HepG2 (cell line): ENCODE measurements around the gene SEMA3E. TPM values are rescaled to one million over a fixed set of nuclear protein-coding genes. Genes with fewer than 3 reads are reported as not detected.

Source experiments
- ATF3 ChIP-seq: sonication (generic); formaldehyde crosslinking; IDR thresholded peaks from 2 replicates; pipeline ENCODE4 v1.4.0; 2020; ENCODE audit warnings: missing genetic modification reagents
- HDAC2 ChIP-seq: sonication (generic); formaldehyde crosslinking; IDR thresholded peaks from 2 replicates; pipeline ENCODE4 v1.4.0; 2020; ENCODE audit warnings: missing genetic modification reagents
- LCORL ChIP-seq, 2 experiments: fragments of 450-650 bp in 1 of 2; sonication (generic) in 1 of 2; formaldehyde crosslinking in 1 of 2; IDR thresholded peaks; 2 replicates each; pipeline versions ENCODE4 v1.5.0 to v1.6.1; 2017 to 2020; ENCODE audit warnings: antibody characterized with exemption in 1 of 2, missing genetic modification reagents in 1 of 2
- NCOR1 ChIP-seq: fragments of 200-600 bp; sonication (generic); IDR thresholded peaks from 2 replicates; pipeline ENCODE4 v1.7.0; 2017; ENCODE audit warnings: antibody characterized with exemption, low read length, borderline replicate concordance
- SMAD3 ChIP-seq: sonication (generic); formaldehyde crosslinking; IDR thresholded peaks from 2 replicates; pipeline ENCODE4 v1.4.0; 2020; ENCODE audit warnings: missing genetic modification reagents
- STAT5B ChIP-seq: sonication (generic); formaldehyde crosslinking; IDR thresholded peaks from 2 replicates; pipeline ENCODE4 v1.4.0; 2020; ENCODE audit warnings: missing genetic modification reagents
- ZBTB2 ChIP-seq: sonication (generic); formaldehyde crosslinking; IDR thresholded peaks from 2 replicates; pipeline ENCODE4 v1.8.0; 2022; ENCODE audit warnings: low read depth, missing genetic modification reagents
- ZNF441 ChIP-seq: sonication (generic); formaldehyde crosslinking; IDR thresholded peaks from 2 replicates; pipeline ENCODE4 v1.7.0; 2021; ENCODE audit warnings: missing genetic modification reagents, borderline replicate concordance
- ZNF557 ChIP-seq: sonication (generic); formaldehyde crosslinking; IDR thresholded peaks from 2 replicates; pipeline ENCODE4 v1.4.0; 2020; ENCODE audit warnings: missing genetic modification reagents
- ZNF703 ChIP-seq: sonication (generic); formaldehyde crosslinking; IDR thresholded peaks from 2 replicates; pipeline ENCODE4 v1.5.1; 2020; ENCODE audit warnings: missing genetic modification reagents, mild to moderate bottlenecking, moderate library complexity, borderline replicate concordance
- polyA plus RNA-seq, 8 experiments: library from polyadenylated mRNA; depleted of rRNA in 3 of 8; stranded (reverse) in 7 of 8; unstranded in 1 of 8; fragments of >200 nt; fragmentation: Illumina TruSeq in 4 of 8; extraction: Trizol in 4 of 8; gene quantifications; 2 replicates each; pipeline versions ENCODE4 v1.2.1 to v1.2.3, GENCODE V29; 2011 to 2016; ENCODE audit warnings: low read depth in 4 of 8, missing spikeins in 1 of 8, mixed read lengths in 1 of 8; ENCODE audit not compliant: insufficient read depth in 1 of 8
- total RNA-seq, 5 experiments: library from RNA; depleted of rRNA; stranded (reverse); fragments of >200 nt; fragmentation: Illumina TruSeq; extraction: Trizol; gene quantifications; 2 replicates each; pipeline ENCODE4 v1.2.3, GENCODE V29; 2016; ENCODE audit warnings: low read depth in 1 of 5
- TF ChIP-seq, protein P1 (sequence below), 2 experiments: fragments of 450-650 bp in 1 of 2; sonication (generic) in 1 of 2; formaldehyde crosslinking in 1 of 2; IDR thresholded peaks; 2 replicates each; pipeline versions ENCODE4 v1.6.1 to v1.8.0; 2016 to 2022; ENCODE audit warnings: antibody characterized with exemption in 1 of 2, mild to moderate bottlenecking in 1 of 2, missing genetic modification reagents in 1 of 2
- TF ChIP-seq, protein P2 (sequence below): IDR thresholded peaks from 2 replicates; pipeline ENCODE4 v1.6.1; 2016; ENCODE audit warnings: missing genetic modification reagents, missing compliant biosample characterization
- TF ChIP-seq, protein P3 (sequence below): sonication (generic); formaldehyde crosslinking; IDR thresholded peaks from 2 replicates; pipeline ENCODE4 v1.9.0; 2022; ENCODE audit warnings: missing genetic modification reagents, mild to moderate bottlenecking, borderline replicate concordance
- TF ChIP-seq, protein P4 (sequence below): sonication (generic); formaldehyde crosslinking; IDR thresholded peaks from 2 replicates; pipeline ENCODE4 v1.4.0; 2020; ENCODE audit warnings: missing genetic modification reagents

Gene SEMA3E
- total and polyA plus RNA-seq, 2 of the 13 experiments (the other 11 are each of a cell fraction or from before 2014, with no cell fraction given): not detected

- TF ChIP-seq, protein P1, sequence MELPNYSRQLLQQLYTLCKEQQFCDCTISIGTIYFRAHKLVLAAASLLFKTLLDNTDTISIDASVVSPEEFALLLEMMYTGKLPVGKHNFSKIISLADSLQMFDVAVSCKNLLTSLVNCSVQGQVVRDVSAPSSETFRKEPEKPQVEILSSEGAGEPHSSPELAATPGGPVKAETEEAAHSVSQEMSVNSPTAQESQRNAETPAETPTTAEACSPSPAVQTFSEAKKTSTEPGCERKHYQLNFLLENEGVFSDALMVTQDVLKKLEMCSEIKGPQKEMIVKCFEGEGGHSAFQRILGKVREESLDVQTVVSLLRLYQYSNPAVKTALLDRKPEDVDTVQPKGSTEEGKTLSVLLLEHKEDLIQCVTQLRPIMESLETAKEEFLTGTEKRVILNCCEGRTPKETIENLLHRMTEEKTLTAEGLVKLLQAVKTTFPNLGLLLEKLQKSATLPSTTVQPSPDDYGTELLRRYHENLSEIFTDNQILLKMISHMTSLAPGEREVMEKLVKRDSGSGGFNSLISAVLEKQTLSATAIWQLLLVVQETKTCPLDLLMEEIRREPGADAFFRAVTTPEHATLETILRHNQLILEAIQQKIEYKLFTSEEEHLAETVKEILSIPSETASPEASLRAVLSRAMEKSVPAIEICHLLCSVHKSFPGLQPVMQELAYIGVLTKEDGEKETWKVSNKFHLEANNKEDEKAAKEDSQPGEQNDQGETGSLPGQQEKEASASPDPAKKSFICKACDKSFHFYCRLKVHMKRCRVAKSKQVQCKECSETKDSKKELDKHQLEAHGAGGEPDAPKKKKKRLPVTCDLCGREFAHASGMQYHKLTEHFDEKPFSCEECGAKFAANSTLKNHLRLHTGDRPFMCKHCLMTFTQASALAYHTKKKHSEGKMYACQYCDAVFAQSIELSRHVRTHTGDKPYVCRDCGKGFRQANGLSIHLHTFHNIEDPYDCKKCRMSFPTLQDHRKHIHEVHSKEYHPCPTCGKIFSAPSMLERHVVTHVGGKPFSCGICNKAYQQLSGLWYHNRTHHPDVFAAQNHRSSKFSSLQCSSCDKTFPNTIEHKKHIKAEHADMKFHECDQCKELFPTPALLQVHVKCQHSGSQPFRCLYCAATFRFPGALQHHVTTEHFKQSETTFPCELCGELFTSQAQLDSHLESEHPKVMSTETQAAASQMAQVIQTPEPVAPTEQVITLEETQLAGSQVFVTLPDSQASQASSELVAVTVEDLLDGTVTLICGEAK (IDR thresholded peaks at IDR 0.05): no peak
- TF ChIP-seq, protein P1 (CRISPR knock-in tag; IDR thresholded peaks at IDR 0.05): no peak
- TF ChIP-seq ZNF557 (CRISPR knock-in tag): no peak
- TF ChIP-seq, protein P2, sequence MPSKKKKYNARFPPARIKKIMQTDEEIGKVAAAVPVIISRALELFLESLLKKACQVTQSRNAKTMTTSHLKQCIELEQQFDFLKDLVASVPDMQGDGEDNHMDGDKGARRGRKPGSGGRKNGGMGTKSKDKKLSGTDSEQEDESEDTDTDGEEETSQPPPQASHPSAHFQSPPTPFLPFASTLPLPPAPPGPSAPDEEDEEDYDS: no peak
- TF ChIP-seq LCORL (IDR thresholded peaks at IDR 0.05): no peak
- no peak for TF ChIP-seq LCORL (CRISPR knock-in tag; IDR thresholded peaks at IDR 0.05)
- TF ChIP-seq, protein P3, sequence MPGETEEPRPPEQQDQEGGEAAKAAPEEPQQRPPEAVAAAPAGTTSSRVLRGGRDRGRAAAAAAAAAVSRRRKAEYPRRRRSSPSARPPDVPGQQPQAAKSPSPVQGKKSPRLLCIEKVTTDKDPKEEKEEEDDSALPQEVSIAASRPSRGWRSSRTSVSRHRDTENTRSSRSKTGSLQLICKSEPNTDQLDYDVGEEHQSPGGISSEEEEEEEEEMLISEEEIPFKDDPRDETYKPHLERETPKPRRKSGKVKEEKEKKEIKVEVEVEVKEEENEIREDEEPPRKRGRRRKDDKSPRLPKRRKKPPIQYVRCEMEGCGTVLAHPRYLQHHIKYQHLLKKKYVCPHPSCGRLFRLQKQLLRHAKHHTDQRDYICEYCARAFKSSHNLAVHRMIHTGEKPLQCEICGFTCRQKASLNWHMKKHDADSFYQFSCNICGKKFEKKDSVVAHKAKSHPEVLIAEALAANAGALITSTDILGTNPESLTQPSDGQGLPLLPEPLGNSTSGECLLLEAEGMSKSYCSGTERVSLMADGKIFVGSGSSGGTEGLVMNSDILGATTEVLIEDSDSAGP (CRISPR knock-in tag): no peak
- TF ChIP-seq STAT5B (CRISPR knock-in tag): no peak
- no peak for TF ChIP-seq NCOR1
- TF ChIP-seq HDAC2 (CRISPR knock-in tag): no peak
- TF ChIP-seq ZBTB2: no peak
- no peak for TF ChIP-seq ATF3 (CRISPR knock-in tag)
- no peak for TF ChIP-seq SMAD3
- TF ChIP-seq, protein P4, sequence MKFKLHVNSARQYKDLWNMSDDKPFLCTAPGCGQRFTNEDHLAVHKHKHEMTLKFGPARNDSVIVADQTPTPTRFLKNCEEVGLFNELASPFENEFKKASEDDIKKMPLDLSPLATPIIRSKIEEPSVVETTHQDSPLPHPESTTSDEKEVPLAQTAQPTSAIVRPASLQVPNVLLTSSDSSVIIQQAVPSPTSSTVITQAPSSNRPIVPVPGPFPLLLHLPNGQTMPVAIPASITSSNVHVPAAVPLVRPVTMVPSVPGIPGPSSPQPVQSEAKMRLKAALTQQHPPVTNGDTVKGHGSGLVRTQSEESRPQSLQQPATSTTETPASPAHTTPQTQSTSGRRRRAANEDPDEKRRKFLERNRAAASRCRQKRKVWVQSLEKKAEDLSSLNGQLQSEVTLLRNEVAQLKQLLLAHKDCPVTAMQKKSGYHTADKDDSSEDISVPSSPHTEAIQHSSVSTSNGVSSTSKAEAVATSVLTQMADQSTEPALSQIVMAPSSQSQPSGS (CRISPR knock-in tag): no peak
- no peak for TF ChIP-seq ZNF441 (CRISPR knock-in tag)
- no peak for TF ChIP-seq ZNF703 (CRISPR knock-in tag)
- TF ChIP-seq, all 625 proteins: peak for 0
Observed at GRCh38 chr7:83365746-83366145, 283.2 kb downstream of the SEMA3E start (continued).
